Endothelial cell of umbilical vein (primary cell): ENCODE data around the gene LAMC3. TPM values are rescaled to one million over a fixed set of nuclear protein-coding genes. Genes with fewer than 3 reads are reported as not detected.

Source experiments
- BruUV-seq: library from RNA; stranded (reverse); fragments of 400-500 nt; replicated peaks from 2 replicates; lab custom pipeline; 2021; lab: Mats Ljungman, UMichigan
- CTCF ChIA-PET: fragments of 300-600, 350-600 bp; sonication (Branson Sonifier 250); formaldehyde crosslinking; loops from one replicate; lab custom pipeline; 2021; ENCODE audit warnings: antibody characterized with exemption, inconsistent platforms; lab: Charles Lee
- POLR2A ChIA-PET: fragments of 300-600, 350-600 bp; sonication (Branson Sonifier 250); formaldehyde crosslinking; loops from one replicate; lab custom pipeline; 2021; ENCODE audit warnings: antibody characterized with exemption, inconsistent platforms; lab: Charles Lee
- DNase-seq: peaks from one replicate; pipeline ENCODE4 v3.0.0-alpha.2; 2011; ENCODE audit warnings: low read depth, low spot score
- FAIRE-seq: peaks from 2 replicates; lab custom pipeline; 2011; peaks lifted over from hg19 to GRCh38; lab: Jason Lieb, UNC
- H2AFZ ChIP-seq: 2 replicates; pipeline ENCODE4 v1.6.0; 2012; ENCODE audit warnings: low read depth, low read length, control low read depth, inconsistent platforms
- H3K27ac ChIP-seq: 2 replicates; pipeline ENCODE4 v1.5.1; 2011; ENCODE audit warnings: low read depth, mild to moderate bottlenecking, control low read depth, low read length, moderate library complexity; ENCODE audit not compliant: insufficient read depth
- H3K27me3 ChIP-seq, 2 experiments: 2 replicates each; pipeline versions ENCODE4 v1.6.0 to v1.6.1; 2011; ENCODE audit warnings: low read length in 2 of 2, mixed read lengths in 1 of 2; ENCODE audit not compliant: control insufficient read depth in 2 of 2, insufficient read depth in 2 of 2
- H3K36me3 ChIP-seq, 2 experiments: 2 replicates in 1 of 2; 3 replicates in 1 of 2; pipeline ENCODE4 v1.5.1; 2011; ENCODE audit warnings: low read length in 2 of 2, mild to moderate bottlenecking in 1 of 2, moderate library complexity in 1 of 2; ENCODE audit not compliant: control insufficient read depth in 2 of 2, insufficient read depth in 2 of 2; ENCODE audit errors: extremely low read depth in 1 of 2
- H3K4me1 ChIP-seq: 3 replicates; pipeline ENCODE4 v1.5.1; 2011; ENCODE audit warnings: mild to moderate bottlenecking, low read length; ENCODE audit not compliant: control insufficient read depth, insufficient read depth; ENCODE audit errors: extremely low read depth
- H3K4me2 ChIP-seq: 2 replicates; pipeline ENCODE4 v1.6.1; 2011; ENCODE audit warnings: low read length, control low read depth, mixed read lengths; ENCODE audit not compliant: insufficient read depth
- H3K4me3 ChIP-seq, 3 experiments: fragments of 200-600 bp in 1 of 3; sonication (generic), shearing (Covaris generic) in 1 of 3; replicated peaks in 1 of 3; 2 replicates each; pipeline ENCODE4 v1.5.1; 2011 to 2016; ENCODE audit warnings: control low read depth in 3 of 3, low read length in 3 of 3, mild to moderate bottlenecking in 2 of 3, inconsistent platforms in 1 of 3, low read depth in 1 of 3, moderate library complexity in 1 of 3; ENCODE audit not compliant: insufficient read depth in 1 of 3
- H3K79me2 ChIP-seq: 2 replicates; pipeline ENCODE4 v1.6.0; 2012; ENCODE audit warnings: low read length, inconsistent platforms; ENCODE audit not compliant: control insufficient read depth, insufficient read depth
- H3K9ac ChIP-seq: replicated peaks from 2 replicates; pipeline ENCODE3; 2011; ENCODE audit warnings: low read length, control low read depth; ENCODE audit not compliant: insufficient read depth; ENCODE audit errors: extremely low read depth
- H3K9me1 ChIP-seq: replicated peaks from 3 replicates; pipeline ENCODE4 v1.6.0; 2011; ENCODE audit warnings: mild to moderate bottlenecking, low read length; ENCODE audit not compliant: control insufficient read depth, insufficient read depth; ENCODE audit errors: extremely low read depth
- H3K9me3 ChIP-seq: replicated peaks from 2 replicates; pipeline ENCODE4 v1.5.1; 2012; ENCODE audit warnings: low read length, inconsistent platforms; ENCODE audit not compliant: control insufficient read depth, insufficient read depth
- H4K20me1 ChIP-seq: replicated peaks from 2 replicates; pipeline ENCODE3; 2011; ENCODE audit warnings: mild to moderate bottlenecking, low read length; ENCODE audit not compliant: control insufficient read depth, insufficient read depth; ENCODE audit errors: extremely low read depth
- EZH2 ChIP-seq: IDR thresholded peaks from 2 replicates; pipeline ENCODE4 v1.6.1; 2012; ENCODE audit warnings: borderline replicate concordance, low read depth, mild to moderate bottlenecking, moderate library complexity, low read length, inconsistent platforms; ENCODE audit not compliant: severe bottlenecking
- FOS ChIP-seq: IDR thresholded peaks from 2 replicates; pipeline ENCODE4 v1.6.1; 2011; ENCODE audit warnings: mild to moderate bottlenecking, low read length, moderate library complexity, borderline replicate concordance; ENCODE audit not compliant: insufficient read depth
- GATA2 ChIP-seq: IDR thresholded peaks from 2 replicates; pipeline ENCODE4 v1.7.0; 2011; ENCODE audit warnings: low read depth, mild to moderate bottlenecking, moderate library complexity, mixed read lengths, low read length; ENCODE audit not compliant: insufficient read length, insufficient read depth
- JUN ChIP-seq: IDR thresholded peaks from 2 replicates; pipeline ENCODE4 v1.6.1; 2011; ENCODE audit warnings: borderline replicate concordance, low read depth; ENCODE audit not compliant: insufficient read length, insufficient read depth
- MAX ChIP-seq: IDR thresholded peaks from 2 replicates; pipeline ENCODE4 v1.6.1; 2011; ENCODE audit not compliant: insufficient read depth, insufficient read length
- MYC ChIP-seq: IDR thresholded peaks from one replicate; pipeline ENCODE4 v1.6.1; 2011; ENCODE audit warnings: mild to moderate bottlenecking, low read depth, low read length
- dilution Hi-C: fragments of 300-500 bp; cut with MboI; formaldehyde crosslinking; loops from one replicate; pipeline ENCODE4 v1.15.0; 2019; ENCODE audit warnings: low sequenced_read_pairs; ENCODE audit not compliant: extremely low pct_ligation_motif_present
- intact Hi-C: fragments of 100-400 bp; cut with micrococcal nuclease; formaldehyde crosslinking; loops from one replicate; pipeline ENCODE4 v1.10.0; 2022
- polyA plus RNA-seq, 4 experiments: library from polyadenylated mRNA; depleted of rRNA in 3 of 4; stranded (reverse) in 3 of 4; unstranded in 1 of 4; fragments of >200 nt; gene quantifications; 2 replicates each; pipeline versions ENCODE4 v1.2.1 to v1.2.3, GENCODE V29; 2011 to 2012; ENCODE audit warnings: missing spikeins in 1 of 4
- total RNA-seq: library from RNA; stranded (reverse); gene quantifications from 2 replicates; pipeline ENCODE4 v1.2.3, GENCODE V29; 2021

LAMC3 gene
- total and polyA plus RNA-seq, 2 donors (not counting 3 experiments of a cell fraction or from before 2014, with no cell fraction given) = 0.18 to 0.38 TPM

GRCh38 chr9:130996676-130997394 is 12.1 kb upstream of the LAMC3 start:
- Histone ChIP-seq H3K9me3 (no peaks in the 10 kb centered on the region), H3K36me3 (no peaks in the 10 kb centered on the region), H3K27me3 (peaks cover 5 to 11% of the 10 kb centered on the region in 2 experiments), H3K4me2 (no peak overlapping the region), H3K79me2 (no peaks in the 10 kb centered on the region), H2AFZ (no peak overlapping the region), H3K9ac (no peak overlapping the region), H3K4me1 (no peaks in the 10 kb centered on the region), H4K20me1 (no peaks in the 10 kb centered on the region), H3K9me1 (no peaks in the 10 kb centered on the region), H3K27ac (no peak overlapping the region), H3K4me3 (no peak overlapping the region)
- TF ChIP-seq JUN = no peak
- TF ChIP-seq FOS = no peak
- no peak for DNase-seq
- CTCF ChIA-PET = interaction anchor here (1.0 to 10.2 kb wide), 6 partner anchors 49 to 296 kb away, joined by 4 to 181 read pairs (median 24); no protein-coding TSS in a partner anchor
- FAIRE-seq = no peak
- POLR2A ChIA-PET = no interaction called here
- dilution Hi-C loops (no loop called here), intact Hi-C loops (no loop called here)
- BruUV-seq = no TSS peak

DNA sequence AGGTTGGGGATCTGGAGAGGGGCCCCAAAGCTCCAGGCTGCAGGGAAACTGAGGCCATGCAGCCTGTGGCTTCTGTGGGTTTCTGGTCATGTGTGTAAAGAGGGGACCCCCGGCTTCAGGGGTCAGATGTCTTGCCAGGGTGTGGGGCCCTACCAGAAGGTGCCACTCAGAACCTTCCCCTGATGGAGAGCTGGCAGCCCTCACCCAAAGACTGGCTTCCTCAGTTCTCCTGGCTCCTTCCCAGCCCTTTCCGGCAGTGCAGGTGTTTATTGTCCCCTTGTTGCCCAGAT is 11.6 kb upstream of the LAMC3 start:
- no peak for TF ChIP-seq EZH2
- TF ChIP-seq GATA2 = no peak
- no peak for TF ChIP-seq MAX
- TF ChIP-seq FOS = no peak
- TF ChIP-seq MYC = no peak
- TF ChIP-seq JUN = no peak
- Histone ChIP-seq H3K4me3 (no peak overlapping the region), H3K27ac (no peak overlapping the region), H3K9me3 (no peaks in the 10 kb centered on the region), H3K79me2 (no peaks in the 10 kb centered on the region), H3K9ac (no peak overlapping the region), H4K20me1 (no peaks in the 10 kb centered on the region), H3K9me1 (no peaks in the 10 kb centered on the region), H3K4me2 (no peak overlapping the region), H3K36me3 (no peaks in the 10 kb centered on the region), H3K4me1 (no peaks in the 10 kb centered on the region), H3K27me3 (peaks cover 5 to 11% of the 10 kb centered on the region in 2 experiments), H2AFZ (no peak overlapping the region)
- POLR2A ChIA-PET = no interaction called here
- intact Hi-C loops = no loop called here
- no TSS peak for BruUV-seq
- DNase-seq (no peak), FAIRE-seq (no peak)
- CTCF ChIA-PET = interaction anchor here (0.9 to 10.2 kb wide), 14 partner anchors 12 to 296 kb away, joined by 3 to 181 read pairs (median 12); no protein-coding TSS in a partner anchor
- dilution Hi-C loops = no loop called here
